ENCODE results near the gene KIF3B.
"Not testable (repeated sequence)": the region's sequence is repeated elsewhere in the genome, so short reads cannot be mapped to it uniquely, and the experiment has no call there.

KIF3B gene

GRCh38 chr20:32241807-32242206 is 35.6 kb upstream of the KIF3B start:
- 76% methylated on average over 3 of the region's 4 CpGs for WGBS
- Histone ChIP-seq H2BK120ac (ENCODE audit: low read depth, low read length) (no peak overlapping the region), H3K18ac (ENCODE audit: low read depth in 1 of 2, low read length in 2 of 2) (no peak overlapping the region)

GRCh38 chr20:32244150-32244823 is 33.2 kb upstream of the KIF3B start:
- WGBS = 92% methylated on average over 5 of the region's 6 CpGs
- Histone ChIP-seq H3K9me3 (ENCODE audit: control insufficient read depth, low read length) (no peaks in the 10 kb centered on the region), H2AK5ac (ENCODE audit: low read length, severe bottlenecking) (no peak overlapping the region), H3K79me1 (replicated peaks; ENCODE audit: low read length, poor library complexity, severe bottlenecking) (no peaks in the 10 kb centered on the region), H2AFZ (ENCODE audit: low read depth, low read length) (peak overlapping the region; percentile 3), H3K27me3 (ENCODE audit: control insufficient read depth in 1 of 2, insufficient read depth in 1 of 2, low read length in 2 of 2) (no peaks in the 10 kb centered on the region), H3K18ac (ENCODE audit: low read depth in 1 of 2, low read length in 2 of 2) (no peak overlapping the region), H3K14ac (ENCODE audit: low read length in 2 of 2) (no peak overlapping the region), H3K36me3 (ENCODE audit: control insufficient read depth in 1 of 2, insufficient read depth in 2 of 2, low read depth in 1 of 2, low read length in 2 of 2) (no peaks in the 10 kb centered on the region), H2BK15ac (ENCODE audit: low read depth, poor library complexity, severe bottlenecking) (no peak overlapping the region), H2BK120ac (ENCODE audit: low read depth, low read length) (no peak overlapping the region), H2BK5ac (ENCODE audit: low read depth, low read length, poor library complexity, severe bottlenecking) (no peak overlapping the region), H3K4me1 (ENCODE audit: control insufficient read depth, insufficient read depth, low read depth, low read length) (peaks cover 5% of the 10 kb centered on the region), H3K4me3 (ENCODE audit: insufficient read depth in 1 of 2, low read depth in 1 of 2, low read length in 2 of 2) (no peak overlapping the region), H3K4me2 (ENCODE audit: low read length, poor library complexity, severe bottlenecking) (no peak overlapping the region), H3K9ac (ENCODE audit: low read length) (peak overlapping the region; percentile 37), H3K27ac (ENCODE audit: low read length, poor library complexity, severe bottlenecking) (no peak overlapping the region), H3K23ac (ENCODE audit: low read length in 2 of 2) (no peak overlapping the region), H3K4ac (ENCODE audit: low read depth in 1 of 2, low read length in 2 of 2) (no peak overlapping the region), H4K8ac (ENCODE audit: low read length) (no peak overlapping the region), H2BK12ac (ENCODE audit: low read length in 2 of 2) (no peak overlapping the region), H4K91ac (ENCODE audit: low read length) (no peak overlapping the region)
- DNase-seq = no peak

More at GRCh38 chr20:32241807-32242206, 35.6 kb upstream of the KIF3B start:
- peaks cover 6% of the 10 kb centered on the region in 2 experiments for H3K36me3 ChIP-seq (ENCODE audit: control insufficient read depth in 1 of 2, insufficient read depth in 2 of 2, low read depth in 1 of 2, low read length in 2 of 2)
- H3K79me1 ChIP-seq (replicated peaks; ENCODE audit: low read length, poor library complexity, severe bottlenecking) = no peaks in the 10 kb centered on the region
- H4K8ac ChIP-seq (ENCODE audit: low read length) = no peak overlapping the region
- no peak overlapping the region for H2BK12ac ChIP-seq (ENCODE audit: low read length in 2 of 2)
- H3K27me3 ChIP-seq (ENCODE audit: control insufficient read depth in 1 of 2, insufficient read depth in 1 of 2, low read length in 2 of 2) = no peaks in the 10 kb centered on the region
- no peak overlapping the region for H2AK5ac ChIP-seq (ENCODE audit: low read length, severe bottlenecking)
- no peak overlapping the region for H3K14ac ChIP-seq (ENCODE audit: low read length in 2 of 2)
- no peak overlapping the region for H3K4me3 ChIP-seq (ENCODE audit: insufficient read depth in 1 of 2, low read depth in 1 of 2, low read length in 2 of 2)
- H3K4me2 ChIP-seq (ENCODE audit: low read length, poor library complexity, severe bottlenecking) = no peak overlapping the region
- no peak overlapping the region for H3K23ac ChIP-seq (ENCODE audit: low read length in 2 of 2)
- no peak overlapping the region for H2AFZ ChIP-seq (ENCODE audit: low read depth, low read length)
- DNase-seq = no peak
- H3K27ac ChIP-seq (ENCODE audit: low read length, poor library complexity, severe bottlenecking) = no peak overlapping the region
- no peak overlapping the region for H2BK15ac ChIP-seq (ENCODE audit: low read depth, poor library complexity, severe bottlenecking)
- peaks cover 6% of the 10 kb centered on the region for H3K4me1 ChIP-seq (ENCODE audit: control insufficient read depth, insufficient read depth, low read depth, low read length)
- H2BK5ac ChIP-seq (ENCODE audit: low read depth, low read length, poor library complexity, severe bottlenecking) = no peak overlapping the region
- no peak overlapping the region for H3K4ac ChIP-seq (ENCODE audit: low read depth in 1 of 2, low read length in 2 of 2)
- no peak overlapping the region for H3K9ac ChIP-seq (ENCODE audit: low read length)
- H3K9me3 ChIP-seq (ENCODE audit: control insufficient read depth, low read length) = no peaks in the 10 kb centered on the region
- no peak overlapping the region for H4K91ac ChIP-seq (ENCODE audit: low read length)

GRCh38 chr20:32244959-32245358 is 32.5 kb upstream of the KIF3B start:
- no peak overlapping the region for H2AK5ac ChIP-seq (ENCODE audit: low read length, severe bottlenecking)
- H3K27ac ChIP-seq (ENCODE audit: low read length, poor library complexity, severe bottlenecking) = no peak overlapping the region
- no peak overlapping the region for H4K8ac ChIP-seq (ENCODE audit: low read length)
- no peak overlapping the region for H3K23ac ChIP-seq (ENCODE audit: low read length in 2 of 2)
- no peaks in the 10 kb centered on the region for H3K27me3 ChIP-seq (ENCODE audit: control insufficient read depth in 1 of 2, insufficient read depth in 1 of 2, low read length in 2 of 2)
- no peak overlapping the region for H3K14ac ChIP-seq (ENCODE audit: low read length in 2 of 2)
- no peak overlapping the region for H3K18ac ChIP-seq (ENCODE audit: low read depth in 1 of 2, low read length in 2 of 2)
- no peak overlapping the region for H4K91ac ChIP-seq (ENCODE audit: low read length)
- 88% methylated on average over 4 of the region's 4 CpGs for WGBS
- H3K4me2 ChIP-seq (ENCODE audit: low read length, poor library complexity, severe bottlenecking) = no peak overlapping the region
- H3K4ac ChIP-seq (ENCODE audit: low read depth in 1 of 2, low read length in 2 of 2) = no peak overlapping the region
- no peak overlapping the region for H3K4me3 ChIP-seq (ENCODE audit: insufficient read depth in 1 of 2, low read depth in 1 of 2, low read length in 2 of 2)
- peaks cover 5% of the 10 kb centered on the region for H3K4me1 ChIP-seq (ENCODE audit: control insufficient read depth, insufficient read depth, low read depth, low read length)
- no peak overlapping the region for H2BK12ac ChIP-seq (ENCODE audit: low read length in 2 of 2)
- H2BK15ac ChIP-seq (ENCODE audit: low read depth, poor library complexity, severe bottlenecking) = no peak overlapping the region
- H3K79me1 ChIP-seq (replicated peaks; ENCODE audit: low read length, poor library complexity, severe bottlenecking) = no peaks in the 10 kb centered on the region
- no peak overlapping the region for H2BK120ac ChIP-seq (ENCODE audit: low read depth, low read length)
- H2BK5ac ChIP-seq (ENCODE audit: low read depth, low read length, poor library complexity, severe bottlenecking) = no peak overlapping the region
- H2AFZ ChIP-seq (ENCODE audit: low read depth, low read length) = no peak overlapping the region
- H3K9ac ChIP-seq (ENCODE audit: low read length) = no peak overlapping the region
- H3K36me3 ChIP-seq (ENCODE audit: control insufficient read depth in 1 of 2, insufficient read depth in 2 of 2, low read depth in 1 of 2, low read length in 2 of 2) = no peaks in the 10 kb centered on the region
- H3K9me3 ChIP-seq (ENCODE audit: control insufficient read depth, low read length) = no peaks in the 10 kb centered on the region
- no peak for DNase-seq

GRCh38 chr20:32246208-32246607 is 31.2 kb upstream of the KIF3B start:
- H3K9me3 ChIP-seq (ENCODE audit: control insufficient read depth, low read length); H2AFZ ChIP-seq (ENCODE audit: low read depth, low read length); H3K4me1 ChIP-seq (ENCODE audit: control insufficient read depth, insufficient read depth, low read depth, low read length); H2BK120ac ChIP-seq (ENCODE audit: low read depth, low read length); H3K79me1 ChIP-seq (replicated peaks; ENCODE audit: low read length, poor library complexity, severe bottlenecking); H3K4ac ChIP-seq (ENCODE audit: low read depth in 1 of 2, low read length in 2 of 2); H3K4me2 ChIP-seq (ENCODE audit: low read length, poor library complexity, severe bottlenecking); H3K9ac ChIP-seq (ENCODE audit: low read length); H2BK12ac ChIP-seq (ENCODE audit: low read length in 2 of 2); H2AK5ac ChIP-seq (ENCODE audit: low read length, severe bottlenecking); H3K27me3 ChIP-seq (ENCODE audit: control insufficient read depth in 1 of 2, insufficient read depth in 1 of 2, low read length in 2 of 2); DNase-seq; H2BK15ac ChIP-seq (ENCODE audit: low read depth, poor library complexity, severe bottlenecking); H3K27ac ChIP-seq (ENCODE audit: low read length, poor library complexity, severe bottlenecking); H3K36me3 ChIP-seq (ENCODE audit: control insufficient read depth in 1 of 2, insufficient read depth in 2 of 2, low read depth in 1 of 2, low read length in 2 of 2); H3K4me3 ChIP-seq (ENCODE audit: insufficient read depth in 1 of 2, low read depth in 1 of 2, low read length in 2 of 2); H3K23ac ChIP-seq (ENCODE audit: low read length in 2 of 2); H2BK5ac ChIP-seq (ENCODE audit: low read depth, low read length, poor library complexity, severe bottlenecking); H3K14ac ChIP-seq (ENCODE audit: low read length in 2 of 2); H3K18ac ChIP-seq (ENCODE audit: low read depth in 1 of 2, low read length in 2 of 2); H4K8ac ChIP-seq (ENCODE audit: low read length); H4K91ac ChIP-seq (ENCODE audit: low read length): not testable (repeated sequence)
- 95% methylated on average over 5 of the region's 5 CpGs for WGBS
